ENCODE results near the gene HECTD1. TPM values are rescaled to one million over a fixed set of nuclear protein-coding genes. Genes with fewer than 3 reads are reported as not detected.

The HECTD1 gene
- total and polyA plus RNA-seq, 9 of the 15 experiments (the other 6 are each of a cell fraction or from before 2014, with no cell fraction given), result 27.9 to 111 (median 78.1) TPM

GRCh38 chr14:31142455-31143087 lies 65.0 kb downstream of the HECTD1 start (continued):
- TF ChIP-seq ATF3 (IDR thresholded peaks at IDR 0.05), result no peak
- no peak for TF ChIP-seq ATF3 (CRISPR knock-in tag; conservative IDR thresholded peaks at IDR 0.05)
- no peak for TF ChIP-seq CREB1 (IDR thresholded peaks at IDR 0.05)
- no peak for TF ChIP-seq CREB1 (CRISPR knock-in tag; IDR thresholded peaks at IDR 0.05)
- no peak for TF ChIP-seq ZHX1 (conservative IDR thresholded peaks at IDR 0.05; ENCODE audit: low read length)
- no peak for TF ChIP-seq ZNF398 (CRISPR knock-in tag; IDR thresholded peaks at IDR 0.05)
- TF ChIP-seq FIP1L1 (IDR thresholded peaks at IDR 0.05; ENCODE audit: low read depth, low read length, poor library complexity, severe bottlenecking), result no peak
- TF ChIP-seq ELF4 (CRISPR knock-in tag; IDR thresholded peaks at IDR 0.05), result no peak
- TF ChIP-seq CBX2 (IDR thresholded peaks at IDR 0.05; ENCODE audit: insufficient read depth, low read length, poor library complexity, severe bottlenecking), result no peak
- no peak for TF ChIP-seq CHD2 (IDR thresholded peaks at IDR 0.05; ENCODE audit: low read depth, low read length)
- no peak for TF ChIP-seq ID3 (CRISPR knock-in tag; IDR thresholded peaks at IDR 0.05)
- no peak for TF ChIP-seq ID3 (tag; IDR thresholded peaks at IDR 0.05)

All from K562 (cell line).